Stomach (tissue), 9 donors: ENCODE data around the gene EN2. TPM values are rescaled to one million over a fixed set of nuclear protein-coding genes. Genes with fewer than 3 reads are reported as not detected.

Experiments
- DNase-seq, 2 donors: peaks; one replicate each; pipeline versions ENCODE4 v3.0.0 to v3.0.0-alpha.2; 2013 to 2019
- H3K27ac ChIP-seq, 5 donors: fragments of 200-600 bp in 4 of 5; sonication (generic) in 4 of 5; one replicate each; pipeline ENCODE4 v1.5.1; 2013 to 2019; ENCODE audit warnings: mild to moderate bottlenecking in 1 of 5, moderate library complexity in 1 of 5
- H3K27me3 ChIP-seq, 3 donors: fragments of 200-600 bp; sonication (generic); one replicate each; pipeline ENCODE4 v1.5.1; 2017 to 2019; ENCODE audit warnings: mixed run types in 1 of 3
- H3K36me3 ChIP-seq, 4 donors: fragments of 200-600 bp; sonication (generic); 1 replicate in 3 of 4; 2 replicates in 1 of 4; pipeline ENCODE4 v1.5.1; 2016 to 2019
- H3K4me1 ChIP-seq, 4 donors: fragments of 200-600 bp; sonication (generic); one replicate each; pipeline ENCODE4 v1.5.1; 2016 to 2019
- H3K4me3 ChIP-seq, 4 donors: fragments of 200-600 bp; sonication (generic) in 3 of 4; one replicate each; pipeline ENCODE4 v1.5.1; 2016 to 2019; ENCODE audit warnings: mild to moderate bottlenecking in 1 of 4
- H3K9me3 ChIP-seq, 4 donors: fragments of 200-600 bp; sonication (generic); one replicate each; pipeline ENCODE4 v1.5.1; 2016 to 2019
- EP300 ChIP-seq: sonication (generic); formaldehyde crosslinking; IDR thresholded peaks from one replicate; pipeline ENCODE4 v1.6.1; 2017; ENCODE audit warnings: antibody characterized with exemption
- POLR2A ChIP-seq, 4 donors: fragments of 450-650 bp; IDR thresholded peaks; one replicate each; pipeline ENCODE4 v1.6.1; 2016; ENCODE audit warnings: antibody characterized with exemption in 4 of 4, control low read depth in 2 of 4, mild to moderate bottlenecking in 1 of 4, moderate library complexity in 1 of 4
- POLR2AphosphoS5 ChIP-seq, 3 donors: sonication (generic); formaldehyde crosslinking; IDR thresholded peaks; one replicate each; pipeline ENCODE4 v1.6.1; 2016; ENCODE audit warnings: antibody characterized with exemption in 3 of 3
- WGBS, 5 donors: extraction: QIAGEN DNeasy Blood & Tissue Kit in 3 of 5; methylation state at CpG; one replicate each; pipeline versions ENCODE4 v1.1.5 to v1.1.7; 2013 to 2018; 5-methylcytosine and 5-hydroxymethylcytosine counted together
- intact Hi-C: fragments of 100-400 bp; cut with DNase I; formaldehyde crosslinking; loops from one replicate; pipeline ENCODE4 v1.15.1; 2023; ENCODE audit warnings: low total_unique reads
- polyA plus RNA-seq, 3 donors: library from polyadenylated mRNA; stranded (reverse); fragments of 200-250 nt; gene quantifications; one replicate each; pipeline ENCODE4 v1.2.3, GENCODE V29; 2013
- total RNA-seq, 5 donors: library from RNA; depleted of rRNA; stranded (reverse); fragments of >200 nt; gene quantifications; one replicate each; pipeline versions ENCODE4 v1.1.0 to v1.2.3, GENCODE V29; 2014 to 2016
- TF ChIP-seq, protein P1 (sequence below), 7 experiments: fragments of 450-650 bp in 4 of 7; fragments of 200-600 bp in 3 of 7; sonication (generic) in 3 of 7; IDR thresholded peaks; one replicate each; pipeline ENCODE4 v1.5.1; 2016 to 2019; ENCODE audit warnings: antibody characterized with exemption in 7 of 7, control low read depth in 2 of 7, mild to moderate bottlenecking in 1 of 7
- donor health status: healthy with polysubstance abuse.
- donor health status: Bipolar disorder and iron deficiency.
- donor health status: healthy.

EN2 gene
- total and polyA plus RNA-seq, 8 donors = 0.03 TPM; not detected in 7

DNA sequence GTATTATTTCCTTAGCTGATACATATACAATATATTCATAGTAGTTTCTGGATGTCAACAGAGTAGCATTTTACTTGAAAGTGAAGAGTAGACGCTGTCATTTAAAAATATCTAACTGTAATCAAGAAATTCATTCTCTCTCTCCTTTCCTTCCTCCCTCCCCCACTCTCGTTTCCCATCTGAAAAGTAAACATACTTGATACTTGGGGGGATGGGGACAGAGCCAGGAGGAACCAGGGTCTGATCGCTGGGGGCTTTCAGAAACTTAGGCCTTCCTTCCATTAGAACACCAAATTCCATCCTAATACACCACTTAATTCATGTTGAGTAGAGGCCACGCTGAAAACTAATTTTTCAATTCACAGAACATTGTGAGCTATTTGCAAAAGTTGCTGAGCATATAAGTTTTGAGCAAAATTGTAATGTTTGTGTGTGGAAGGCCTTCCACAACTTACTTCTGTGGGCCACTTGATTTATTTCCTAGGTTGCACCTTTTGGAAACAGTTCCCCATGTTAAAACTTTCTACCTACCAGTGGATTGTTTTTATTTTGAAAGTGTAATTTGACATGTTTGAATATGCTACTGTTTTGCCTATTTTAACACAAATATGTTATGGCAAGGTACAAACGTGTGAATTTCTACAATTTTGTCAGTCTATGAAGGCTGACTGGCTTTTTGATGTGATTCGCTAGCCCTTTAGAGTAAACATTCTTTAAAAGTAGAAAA is 53.2 kb downstream of the EN2 start:
- Histone ChIP-seq H3K27ac (no peak overlapping the region), H3K4me3 (no peak overlapping the region), H3K9me3 (peaks cover 0 to 21% (median 0%) of the 10 kb centered on the region in 4 donors), H3K4me1 (peaks cover 0 to 19% (median 12%) of the 10 kb centered on the region in 4 donors), H3K36me3 (no peaks in the 10 kb centered on the region), H3K27me3 (peaks cover 28 to 100% (median 80%) of the 10 kb centered on the region in 3 donors)
- TF ChIP-seq, protein P1, sequence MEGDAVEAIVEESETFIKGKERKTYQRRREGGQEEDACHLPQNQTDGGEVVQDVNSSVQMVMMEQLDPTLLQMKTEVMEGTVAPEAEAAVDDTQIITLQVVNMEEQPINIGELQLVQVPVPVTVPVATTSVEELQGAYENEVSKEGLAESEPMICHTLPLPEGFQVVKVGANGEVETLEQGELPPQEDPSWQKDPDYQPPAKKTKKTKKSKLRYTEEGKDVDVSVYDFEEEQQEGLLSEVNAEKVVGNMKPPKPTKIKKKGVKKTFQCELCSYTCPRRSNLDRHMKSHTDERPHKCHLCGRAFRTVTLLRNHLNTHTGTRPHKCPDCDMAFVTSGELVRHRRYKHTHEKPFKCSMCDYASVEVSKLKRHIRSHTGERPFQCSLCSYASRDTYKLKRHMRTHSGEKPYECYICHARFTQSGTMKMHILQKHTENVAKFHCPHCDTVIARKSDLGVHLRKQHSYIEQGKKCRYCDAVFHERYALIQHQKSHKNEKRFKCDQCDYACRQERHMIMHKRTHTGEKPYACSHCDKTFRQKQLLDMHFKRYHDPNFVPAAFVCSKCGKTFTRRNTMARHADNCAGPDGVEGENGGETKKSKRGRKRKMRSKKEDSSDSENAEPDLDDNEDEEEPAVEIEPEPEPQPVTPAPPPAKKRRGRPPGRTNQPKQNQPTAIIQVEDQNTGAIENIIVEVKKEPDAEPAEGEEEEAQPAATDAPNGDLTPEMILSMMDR (IDR thresholded peaks at IDR 0.05) = no peak
- TF ChIP-seq POLR2AphosphoS5 (IDR thresholded peaks at IDR 0.05) = no peak
- no peak for DNase-seq
- intact Hi-C loops = no loop called here
- WGBS, 5 donors = 7 to 11% (median 8%) methylated on average over 6 of the region's 6 CpGs

DNA sequence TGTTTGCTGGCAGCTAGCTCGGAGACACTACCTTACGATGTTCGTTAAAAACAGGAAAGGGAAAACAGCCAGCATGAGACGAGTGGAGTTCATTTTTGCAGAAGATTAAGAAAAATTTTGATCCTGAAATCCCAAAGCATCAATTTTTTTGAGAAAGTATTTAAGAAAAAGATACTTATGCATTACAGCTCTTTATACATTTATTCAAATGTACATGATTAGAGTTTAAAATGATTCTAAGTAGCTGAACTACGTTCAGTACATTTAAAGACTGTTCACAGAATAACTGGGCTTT is 53.7 kb downstream of the EN2 start:
- Histone ChIP-seq H3K27ac (no peak overlapping the region), H3K9me3 (peaks cover 0 to 21% (median 0%) of the 10 kb centered on the region in 4 donors), H3K4me3 (no peak overlapping the region), H3K4me1 (peaks cover 0 to 17% (median 12%) of the 10 kb centered on the region in 4 donors), H3K36me3 (no peaks in the 10 kb centered on the region), H3K27me3 (peaks cover 31 to 100% (median 75%) of the 10 kb centered on the region in 3 donors)
- WGBS, 5 donors = 14 to 22% (median 17%) methylated on average over 5 of the region's 5 CpGs
- no peak for DNase-seq
- TF ChIP-seq, protein P1 (IDR thresholded peaks at IDR 0.05) = no peak
- no peak for TF ChIP-seq POLR2AphosphoS5 (IDR thresholded peaks at IDR 0.05)
- TF ChIP-seq POLR2A (IDR thresholded peaks at IDR 0.05) = no peak
- no peak for TF ChIP-seq EP300
- intact Hi-C loops = no loop called here

DNA sequence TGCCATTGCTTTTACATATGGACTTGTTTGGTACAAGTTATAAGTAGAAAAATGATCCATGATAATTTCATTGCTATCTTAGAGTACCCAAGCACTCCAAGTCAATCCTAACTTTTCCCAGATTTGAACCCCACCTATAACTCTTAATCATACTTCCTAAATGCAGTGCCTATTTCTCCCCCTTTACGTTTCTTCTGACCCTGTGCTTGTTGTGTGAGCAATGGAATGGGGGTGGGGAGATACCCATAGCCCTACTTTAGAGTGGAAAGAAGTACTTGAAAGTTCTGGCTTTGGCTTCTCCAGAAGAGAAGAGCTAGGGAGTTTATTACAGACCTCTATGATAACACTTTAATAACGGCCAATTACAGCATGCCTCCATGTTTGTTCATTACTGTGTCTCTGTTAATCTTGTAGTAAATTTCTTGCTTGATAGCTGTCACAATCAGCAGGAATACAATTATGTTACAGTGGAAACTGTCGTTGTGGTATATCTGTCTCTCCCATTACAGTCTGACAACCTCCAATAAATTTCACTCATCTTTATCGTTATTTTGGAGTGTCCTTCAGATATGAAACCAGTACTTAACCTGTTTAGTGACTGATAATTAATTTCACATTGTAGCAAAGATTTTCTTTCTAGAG is 54.4 kb downstream of the EN2 start:
- intact Hi-C loops = no loop called here
- peaks cover 27 to 100% (median 72%) of the 10 kb centered on the region in 3 donors for H3K27me3 ChIP-seq
- no peaks in the 10 kb centered on the region for H3K36me3 ChIP-seq
- H3K4me1 ChIP-seq = peaks cover 0 to 15% (median 12%) of the 10 kb centered on the region in 4 donors
- H3K4me3 ChIP-seq = no peak overlapping the region
- H3K9me3 ChIP-seq = peaks cover 0 to 21% (median 0%) of the 10 kb centered on the region in 4 donors
- TF ChIP-seq EP300 (no peak), POLR2AphosphoS5 (IDR thresholded peaks at IDR 0.05) (no peak), POLR2A (IDR thresholded peaks at IDR 0.05) (no peak)
- TF ChIP-seq, protein P1 (IDR thresholded peaks at IDR 0.05) = no peak
- no peak overlapping the region for H3K27ac ChIP-seq
- WGBS, 5 donors = 29 to 35% (median 32%) methylated on average over 4 of the region's 4 CpGs
- DNase-seq = no peak

DNA sequence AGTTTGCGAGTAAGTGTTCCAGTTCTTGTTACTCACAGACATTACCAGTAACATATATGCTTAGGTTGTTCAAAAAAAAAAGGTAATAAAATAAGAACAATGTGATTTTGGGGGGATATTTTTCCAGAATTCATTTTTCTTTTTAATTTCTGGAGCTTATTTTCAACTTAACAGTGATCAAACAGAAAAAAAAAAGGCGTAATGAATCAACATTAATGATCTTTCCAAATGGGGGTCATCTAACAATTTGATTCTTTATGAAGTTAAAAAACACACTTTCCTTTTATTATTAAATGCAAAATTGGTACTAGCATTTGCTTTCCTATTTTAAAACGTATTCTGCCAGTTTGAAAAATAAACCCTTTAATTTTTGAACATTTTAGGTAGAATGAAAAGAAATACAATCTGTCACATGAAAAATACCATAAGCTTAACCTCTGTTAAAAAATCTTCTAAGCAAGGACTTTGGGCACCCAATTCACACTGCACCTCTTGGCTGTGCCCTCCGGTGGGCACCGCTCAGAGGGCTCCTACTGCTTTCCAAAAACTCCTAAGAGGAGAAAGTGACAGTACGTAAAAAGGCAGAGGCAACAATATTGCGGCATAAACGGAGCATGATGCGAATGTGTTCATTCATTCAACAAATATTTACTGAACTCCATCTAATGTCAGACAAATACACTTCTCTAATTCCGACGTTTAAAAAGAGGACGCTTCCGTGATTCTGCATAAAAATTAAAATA is 55.8 kb downstream of the EN2 start:
- Histone ChIP-seq H3K27ac (no peak overlapping the region), H3K9me3 (peaks cover 0 to 15% (median 0%) of the 10 kb centered on the region in 4 donors), H3K4me3 (no peak overlapping the region), H3K27me3 (peaks cover 18 to 100% (median 62%) of the 10 kb centered on the region in 3 donors), H3K36me3 (no peaks in the 10 kb centered on the region), H3K4me1 (peaks cover 0 to 15% (median 12%) of the 10 kb centered on the region in 4 donors)
- no peak for DNase-seq
- intact Hi-C loops = no loop called here
- TF ChIP-seq POLR2AphosphoS5 (IDR thresholded peaks at IDR 0.05) = no peak
- TF ChIP-seq, protein P1 (IDR thresholded peaks at IDR 0.05) = no peak
- TF ChIP-seq POLR2A (IDR thresholded peaks at IDR 0.05) = no peak
- TF ChIP-seq EP300 = no peak
- 62 to 76% (median 70%) methylated on average over 13 of the region's 13 CpGs for WGBS, 5 donors
